ENCODE results near the gene SMCO2.
A peak's percentile ranks its signal among the peaks of the same experiment; 100 is the strongest.

Gene SMCO2

DNA sequence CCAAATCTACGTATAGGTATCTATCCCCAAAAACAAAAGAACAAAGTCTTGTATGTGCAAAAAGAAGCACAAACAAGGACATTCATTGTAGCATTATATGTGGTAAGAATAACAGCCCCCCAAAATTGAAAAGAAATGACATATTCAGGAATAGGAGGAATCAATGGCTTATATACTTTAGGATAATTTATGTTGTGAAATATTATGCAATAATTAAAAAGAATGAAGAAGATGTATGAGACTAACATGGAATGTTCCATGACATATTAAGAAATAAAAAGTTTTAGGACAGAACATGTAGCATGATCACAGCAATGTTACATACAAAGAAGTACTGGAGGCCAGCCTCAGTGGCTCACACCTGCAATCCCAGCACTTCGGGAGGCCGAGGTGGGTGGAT, 9.1 kb downstream of the SMCO2 start:
- DNase-seq = no peak

DNA sequence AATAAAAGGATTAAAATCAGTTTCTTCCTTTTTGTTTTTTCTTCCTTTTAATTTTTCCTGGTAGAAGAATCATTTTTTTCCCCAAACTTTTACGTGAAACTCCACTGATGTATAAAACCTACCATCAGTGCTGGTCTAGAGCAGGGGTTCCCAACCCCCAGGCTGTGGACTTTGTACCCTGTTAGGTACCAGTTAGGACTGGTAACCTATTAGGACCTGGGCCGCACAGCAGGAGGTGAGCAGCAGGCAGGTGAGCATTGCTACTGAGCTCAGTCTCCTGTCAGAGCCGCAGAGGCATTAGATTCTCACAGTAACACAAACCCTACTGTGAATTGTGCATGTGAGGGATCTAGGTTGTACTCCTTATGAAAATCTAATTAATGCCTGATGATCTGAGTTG, 10.1 kb downstream of the SMCO2 start:
- no peak for DNase-seq

DNA sequence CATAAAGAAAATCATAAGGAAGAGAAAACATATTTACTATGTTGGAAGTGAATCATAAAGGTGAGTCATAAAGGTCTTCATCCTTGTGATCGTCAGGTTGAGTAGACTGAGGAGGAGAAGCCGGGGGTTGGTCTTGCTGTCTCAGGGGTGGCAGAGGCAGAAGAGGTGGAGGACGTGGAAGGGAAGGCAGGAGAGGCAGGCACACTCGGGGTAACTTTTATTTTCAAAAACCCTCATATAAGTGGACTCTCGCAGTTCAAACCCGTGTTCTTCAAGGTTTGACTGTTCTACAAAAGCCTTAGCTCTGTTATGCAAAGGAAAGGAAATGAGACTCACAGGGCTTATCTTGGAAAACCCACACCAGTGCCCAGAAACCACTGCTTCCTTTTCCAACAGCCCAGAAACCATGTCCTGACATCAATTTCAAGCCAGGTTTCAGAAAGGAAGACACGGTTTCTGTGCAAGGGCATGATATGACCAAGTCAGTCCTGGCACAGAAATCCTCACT, 14.0 kb downstream of the SMCO2 start:
- DNase-seq = no peak

DNA sequence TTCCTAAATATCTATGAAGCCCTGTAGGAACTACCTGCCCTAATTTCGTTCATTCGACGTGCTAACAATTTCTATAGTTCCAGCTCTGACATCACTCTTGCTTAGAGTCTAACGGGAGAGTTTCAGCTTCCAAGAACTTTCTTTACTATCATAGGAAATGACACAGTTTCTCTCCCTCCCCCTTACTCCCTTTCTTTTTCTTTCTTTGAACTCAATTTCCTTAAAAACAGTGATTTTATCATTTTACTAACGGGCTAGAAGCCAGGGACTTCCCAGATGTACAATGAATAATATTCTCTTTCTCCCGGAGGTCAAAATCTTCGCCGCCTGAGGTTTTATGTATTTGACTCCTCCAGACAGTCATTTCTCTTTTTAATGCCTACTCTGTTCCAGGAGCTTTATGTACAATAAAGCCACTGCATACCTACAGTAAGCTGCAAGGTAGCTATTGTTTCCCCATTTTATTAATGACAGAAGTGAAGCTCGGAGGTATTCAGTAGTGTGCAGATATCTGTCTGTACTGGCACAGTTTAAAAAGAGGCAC, 15.7 kb downstream of the SMCO2 start:
- DNase-seq = no peak

DNA sequence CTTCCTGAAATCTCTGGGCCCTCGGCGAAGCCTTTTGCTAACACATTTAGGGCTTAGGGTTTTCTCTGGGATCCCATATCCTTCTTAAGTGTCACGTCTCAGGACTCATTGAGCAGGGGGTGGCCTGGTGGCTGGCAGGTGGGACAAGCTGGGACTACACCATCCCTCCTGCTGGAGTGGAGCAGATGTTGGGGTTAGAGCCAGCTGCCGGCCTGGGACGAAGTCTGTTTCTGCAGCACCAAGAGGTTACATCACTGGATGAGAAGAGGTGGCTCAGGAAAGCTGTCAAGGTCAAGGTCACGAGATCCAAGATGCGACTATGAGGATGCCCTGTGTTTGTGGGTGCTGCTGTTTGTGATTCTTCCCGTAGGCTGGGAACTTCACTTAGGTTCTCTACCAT, 16.3 kb downstream of the SMCO2 start:
- DNase-seq = no peak

DNA sequence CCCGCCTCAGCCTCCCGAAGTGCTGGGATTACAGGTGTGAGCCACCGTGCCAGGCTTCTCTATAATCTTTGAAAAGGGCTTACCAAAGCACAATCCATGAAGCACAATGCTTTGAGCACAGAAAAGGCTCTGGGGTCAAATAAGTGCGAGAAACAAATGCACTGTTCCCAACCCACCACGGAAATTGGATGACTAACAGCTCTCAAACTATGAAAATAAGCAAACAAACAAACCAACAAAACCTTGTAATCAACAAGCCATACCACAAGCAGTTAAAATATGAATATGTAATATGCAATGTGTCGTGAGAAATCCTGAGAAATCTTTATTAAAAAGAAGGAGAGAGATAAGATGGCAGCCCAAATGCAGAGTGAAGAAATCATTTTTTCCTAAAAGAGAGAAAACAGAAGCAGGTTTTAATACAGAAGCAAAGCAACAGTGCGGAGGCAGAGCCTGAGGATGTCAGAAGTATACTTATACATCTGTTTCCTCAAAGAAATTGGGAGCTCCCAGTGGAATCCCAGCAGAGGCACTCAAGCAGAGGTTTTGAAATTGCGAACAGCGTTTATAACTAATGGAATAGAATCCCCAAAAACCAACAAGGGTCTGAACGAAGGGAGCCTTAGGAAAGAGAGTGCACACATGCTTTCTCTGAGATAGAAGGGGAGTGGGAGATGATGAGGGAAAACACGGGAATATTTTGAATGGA, 17.1 kb downstream of the SMCO2 start:
- DNase-seq = no peak

DNA sequence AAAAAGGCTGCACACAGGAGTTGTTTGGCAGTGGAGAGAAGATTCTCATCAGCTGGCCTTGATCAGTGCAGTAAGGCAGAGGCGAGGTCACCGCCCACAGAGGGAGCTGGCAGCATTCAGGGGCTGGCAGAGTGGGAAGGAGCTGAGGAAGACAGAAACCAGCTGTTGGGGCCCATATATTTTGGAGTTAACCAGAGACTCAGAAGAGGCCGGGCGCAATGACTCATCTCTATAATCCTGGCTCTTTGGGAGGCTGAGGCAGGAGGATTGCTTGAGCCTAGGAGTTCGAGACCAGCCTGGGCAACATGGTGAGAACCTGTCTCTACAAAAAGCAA, 17.7 kb downstream of the SMCO2 start:
- no peak for DNase-seq

DNA sequence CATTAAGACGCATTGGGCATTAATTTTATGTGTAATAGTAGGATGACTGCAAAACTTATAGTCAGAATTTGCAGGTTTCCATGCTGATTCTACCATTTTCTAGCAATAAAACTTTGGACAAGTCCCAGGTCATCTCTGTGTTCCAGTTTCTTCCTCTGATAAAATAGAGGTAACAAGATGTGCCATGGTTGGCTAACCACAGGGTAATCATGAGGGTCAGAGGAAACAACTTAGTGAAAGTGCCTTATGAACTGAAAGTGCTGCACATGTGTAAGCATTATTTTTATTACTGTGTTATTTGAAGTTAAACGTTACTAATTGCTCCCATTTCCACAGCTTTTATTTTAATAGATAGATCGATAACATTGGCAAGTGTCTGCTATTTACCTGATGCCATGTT, 21.1 kb downstream of the SMCO2 start:
- no peak for DNase-seq

DNA sequence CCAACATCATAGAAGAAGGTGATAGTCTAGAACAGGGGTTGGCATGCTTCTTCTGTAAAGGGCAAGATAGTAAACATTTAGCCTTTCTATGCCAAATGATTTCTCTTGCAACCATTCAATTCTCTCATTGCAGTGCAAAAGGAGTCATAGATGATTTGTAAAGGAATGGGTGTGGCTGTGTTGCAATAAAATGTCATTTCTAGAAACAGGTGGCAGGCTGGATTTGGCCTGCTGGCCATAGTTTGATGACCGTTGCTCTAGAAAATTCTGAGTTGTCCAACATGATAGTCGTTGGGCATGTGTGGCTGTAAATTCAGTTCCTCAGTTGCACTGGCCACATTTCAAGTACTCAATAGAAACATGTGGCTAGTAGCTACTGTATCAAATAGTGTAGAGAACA, 21.7 kb downstream of the SMCO2 start:
- no peak for DNase-seq

DNA sequence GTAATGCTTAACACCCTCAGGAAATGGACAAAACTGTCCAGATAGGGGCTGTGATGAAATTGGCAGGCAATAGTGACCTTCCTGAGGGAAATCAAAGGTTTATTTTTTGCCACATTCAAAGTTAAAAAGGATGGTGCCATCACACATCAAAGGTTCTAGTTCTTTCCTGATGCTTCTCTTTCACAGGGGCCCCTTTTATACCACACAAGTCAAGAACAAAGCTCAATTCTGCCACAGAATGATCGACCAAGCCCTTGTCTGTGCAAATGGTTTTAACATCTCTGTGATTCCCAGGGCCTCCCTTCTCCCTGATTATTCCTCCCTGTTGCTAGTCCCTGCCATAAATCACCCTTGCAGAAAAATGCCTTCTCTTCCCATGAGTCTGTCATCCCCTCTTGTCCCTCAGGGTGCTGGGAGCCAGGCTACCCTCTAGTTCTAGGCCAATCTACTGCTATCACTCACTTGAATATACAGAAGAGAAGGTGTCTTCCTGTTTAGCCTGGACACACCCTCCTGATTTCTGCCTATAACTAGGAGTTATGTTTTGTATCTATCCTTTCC, 22.7 kb downstream of the SMCO2 start:
- no peak for DNase-seq

DNA sequence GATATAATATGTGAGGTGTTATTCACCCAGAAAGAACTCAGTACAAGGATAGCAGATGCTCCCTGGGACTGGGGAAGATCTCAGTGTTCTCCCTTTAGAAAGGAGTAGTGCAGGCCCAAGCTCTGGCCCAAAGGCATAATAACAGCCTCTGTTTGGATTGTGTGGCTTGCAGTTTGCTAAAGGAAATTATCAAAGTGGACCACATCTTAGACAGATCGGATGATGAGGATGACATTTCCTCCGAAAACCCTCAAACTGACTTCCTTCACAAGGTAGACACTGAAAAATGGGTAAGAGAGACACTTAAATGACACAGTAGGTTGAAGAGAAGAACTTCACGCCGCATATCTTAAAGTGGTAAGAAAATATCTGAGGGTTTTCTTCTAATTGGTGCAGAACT, 26.1 kb downstream of the SMCO2 start:
- DNase-seq = no peak

DNA sequence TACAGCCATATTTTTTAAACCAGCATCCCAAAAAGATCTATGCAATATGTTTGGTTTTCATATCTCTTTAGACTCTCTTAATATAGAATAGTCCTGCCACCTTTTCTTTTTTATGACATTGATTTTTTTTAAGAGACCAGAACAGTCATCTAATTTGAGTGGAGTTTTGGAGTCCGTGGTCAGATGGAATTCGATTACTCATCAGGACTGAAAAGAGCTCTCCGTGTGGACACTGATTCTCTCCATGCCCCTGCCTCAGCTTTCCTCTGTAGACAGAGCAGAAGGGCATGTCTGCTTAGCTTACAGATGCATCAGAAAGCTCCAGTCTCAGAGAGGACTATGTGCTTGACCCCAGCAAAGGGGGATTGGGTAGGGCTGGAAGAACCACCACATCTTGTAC, 27.8 kb downstream of the SMCO2 start:
- no peak for DNase-seq

DNA sequence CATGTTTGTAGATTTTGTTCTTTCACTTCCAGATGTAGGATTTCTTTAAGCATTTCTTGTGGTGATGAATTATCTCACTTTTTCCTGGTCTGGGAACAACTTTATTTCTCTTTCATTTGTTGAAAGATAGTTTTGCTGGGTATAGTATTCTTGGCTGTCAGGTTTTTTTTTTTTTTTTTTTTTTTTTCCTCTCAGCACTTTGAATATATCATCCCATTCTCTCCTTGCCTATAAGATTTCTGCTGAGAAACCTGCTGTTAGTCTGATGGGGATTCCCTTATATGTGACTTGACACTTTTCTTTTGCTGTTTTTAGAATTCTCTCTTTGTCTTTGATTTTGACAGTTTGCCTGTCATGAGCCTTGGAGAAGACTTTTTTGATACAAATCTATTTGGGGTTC, 30.5 kb downstream of the SMCO2 start:
- no peak for DNase-seq

DNA sequence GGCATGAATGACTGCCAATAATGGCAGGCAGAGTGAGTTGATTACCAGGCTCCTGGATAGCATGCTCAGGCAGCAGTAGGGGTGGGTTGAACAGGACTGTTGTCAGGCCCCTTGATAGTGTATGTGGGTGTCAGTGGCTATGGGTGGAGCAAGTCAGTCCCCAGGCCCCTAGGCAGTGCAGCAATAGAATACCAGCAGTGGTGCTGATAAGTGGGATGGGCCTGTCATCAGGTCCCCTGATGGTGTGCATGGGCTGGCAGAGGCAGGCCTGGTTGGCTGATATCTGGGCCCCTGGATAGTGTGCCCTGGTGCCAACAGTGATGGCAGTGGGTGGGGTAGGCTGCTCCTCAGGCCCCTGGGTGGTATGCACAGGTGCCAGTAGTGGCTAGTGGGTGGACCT, 32.4 kb downstream of the SMCO2 start:
- no peak for DNase-seq

DNA sequence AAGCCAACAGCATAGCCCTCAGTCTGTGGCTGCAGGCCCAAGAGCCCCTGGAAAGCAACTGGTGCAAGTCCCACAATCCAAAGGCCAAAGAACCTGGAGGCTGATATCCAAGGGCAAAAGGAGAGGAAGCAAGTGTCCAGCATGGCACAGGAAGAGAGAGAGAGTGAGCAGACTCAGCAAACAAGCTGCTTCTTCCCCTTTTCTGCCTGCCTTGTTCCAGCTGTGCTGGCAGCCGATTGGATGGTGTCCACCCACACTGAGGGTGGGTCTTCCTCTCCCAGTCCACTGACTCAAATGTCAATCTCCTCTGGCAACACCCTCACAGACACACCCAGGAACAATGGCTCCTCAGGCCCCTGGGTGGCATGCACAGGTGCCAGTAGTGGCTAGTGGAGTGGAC, 33.5 kb downstream of the SMCO2 start:
- no peak for DNase-seq

DNA sequence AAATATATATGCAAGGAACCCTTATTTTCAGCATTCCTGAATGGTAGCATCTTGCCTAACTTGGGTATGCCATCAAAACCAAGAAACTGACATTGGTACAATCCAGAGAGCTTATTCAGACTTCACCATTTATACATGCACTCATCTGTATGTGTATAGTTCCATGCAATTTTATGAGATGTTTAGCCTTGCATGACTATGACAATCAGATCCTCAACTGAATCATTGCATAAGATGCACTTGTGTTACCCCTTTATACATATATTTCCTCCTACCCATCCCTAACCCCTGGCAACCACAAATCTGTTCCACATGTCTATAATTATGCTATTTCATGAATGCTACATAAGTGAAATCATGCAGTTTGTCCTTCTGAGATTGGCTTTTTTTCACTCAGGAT, 40.4 kb downstream of the SMCO2 start:
- DNase-seq = no peak

DNA sequence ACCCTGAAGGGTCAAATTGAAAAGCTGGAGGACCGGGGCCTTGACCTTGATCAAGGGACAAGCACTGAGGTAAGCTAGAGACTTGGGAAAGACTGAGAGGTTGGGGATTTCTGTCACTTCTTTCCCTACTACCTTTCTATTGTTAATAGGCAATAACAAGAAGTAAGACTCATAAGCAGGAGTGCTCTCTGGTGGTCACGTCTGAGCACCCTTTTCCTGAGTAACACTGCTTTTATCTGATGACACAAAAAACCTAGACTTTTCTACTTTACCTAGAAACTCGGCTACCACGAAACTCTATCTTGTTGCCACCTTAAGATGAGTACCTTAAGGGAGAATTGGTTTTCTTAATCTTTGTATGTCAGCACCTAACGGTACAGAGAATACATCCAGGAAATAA, 41.9 kb downstream of the SMCO2 start:
- no peak for DNase-seq

DNA sequence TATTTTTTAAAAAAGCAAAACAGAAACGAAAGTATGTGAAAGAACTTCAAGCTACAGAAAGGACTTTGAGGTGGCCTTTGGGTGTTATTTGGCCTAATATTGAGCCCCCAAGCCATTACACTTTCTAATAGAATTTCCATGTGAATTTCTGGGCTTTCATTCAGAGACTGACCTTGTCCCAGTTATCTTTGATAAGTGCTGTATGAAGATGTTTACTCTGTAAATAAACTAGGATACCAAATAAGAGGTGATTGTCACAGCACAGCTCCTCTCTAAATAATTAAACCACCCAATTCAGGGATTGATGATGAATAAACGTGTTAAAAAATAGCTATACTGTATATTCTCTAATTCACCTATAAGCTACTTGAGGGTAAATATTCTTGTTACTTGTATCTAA, 44.7 kb downstream of the SMCO2 start:
- DNase-seq = no peak

DNA sequence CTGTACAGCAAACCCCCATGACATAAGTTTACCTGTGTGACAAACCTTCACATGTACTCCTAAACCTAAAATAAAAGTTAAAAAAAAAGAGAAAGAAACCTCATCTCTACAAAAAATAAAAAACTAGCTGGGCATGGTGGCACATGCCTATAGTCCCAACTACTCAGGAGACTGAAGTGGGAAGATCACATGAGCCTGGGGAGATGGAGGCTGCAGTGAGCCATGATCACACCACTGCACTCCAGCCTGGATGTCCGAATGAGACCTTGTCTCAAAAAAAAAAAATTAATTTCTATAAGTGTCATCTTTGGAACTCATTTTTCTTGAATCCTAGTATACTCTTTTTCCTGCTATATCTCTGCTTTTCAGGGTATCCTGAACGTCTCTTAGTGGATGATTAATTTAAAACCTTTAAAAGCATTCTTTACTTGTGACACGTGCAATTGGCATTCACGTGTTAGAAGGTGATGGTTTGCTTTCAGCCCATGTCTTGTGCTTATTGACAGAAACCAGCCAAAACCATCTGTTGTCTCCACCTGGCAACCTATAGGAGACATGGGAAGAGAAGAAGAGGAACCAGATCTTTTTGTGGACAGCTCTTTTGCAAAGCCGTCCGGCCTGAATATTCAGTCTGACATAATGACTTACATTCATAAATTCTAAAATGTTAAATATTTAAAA, 46.9 kb downstream of the SMCO2 start:
- no peak for DNase-seq

DNA sequence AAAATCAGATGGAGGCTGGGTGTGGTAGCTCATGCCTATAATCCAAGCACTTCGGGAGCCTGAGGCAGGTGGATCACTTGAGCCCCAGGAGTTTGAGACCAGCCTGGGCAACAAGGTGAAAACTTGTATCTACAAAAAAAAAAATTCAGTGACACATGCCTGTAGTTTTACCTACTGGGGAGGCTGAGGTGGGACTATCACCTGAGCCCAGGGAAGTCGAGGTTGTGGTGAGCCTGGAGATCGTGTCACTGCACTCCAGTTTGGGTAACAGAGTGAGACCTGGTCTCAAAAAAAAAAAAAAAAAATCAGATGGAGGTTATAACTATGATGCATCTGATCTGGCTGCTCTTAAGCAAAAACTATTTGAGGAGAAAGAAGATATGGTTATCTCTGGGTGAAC, 50.9 kb downstream of the SMCO2 start:
- DNase-seq = no peak

DNA sequence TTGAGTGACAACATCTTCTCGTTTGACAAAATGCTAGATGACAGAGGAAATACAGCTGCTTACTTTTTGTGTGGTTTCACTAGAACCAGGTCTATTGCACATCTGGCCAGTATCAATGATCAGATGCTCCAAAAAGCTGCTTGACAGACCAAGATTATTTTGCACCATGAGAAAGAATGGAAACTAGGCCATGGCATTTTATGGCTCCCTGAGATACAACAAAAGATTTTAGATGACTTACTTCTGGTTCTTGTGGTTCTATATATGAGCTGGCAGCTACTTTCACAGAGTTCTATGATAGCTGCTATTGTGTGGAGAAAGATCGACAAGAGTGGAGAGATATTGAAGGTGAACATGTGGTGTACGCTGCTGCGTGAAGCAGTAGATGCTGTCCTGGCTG, 51.6 kb downstream of the SMCO2 start:
- no peak for DNase-seq

DNA sequence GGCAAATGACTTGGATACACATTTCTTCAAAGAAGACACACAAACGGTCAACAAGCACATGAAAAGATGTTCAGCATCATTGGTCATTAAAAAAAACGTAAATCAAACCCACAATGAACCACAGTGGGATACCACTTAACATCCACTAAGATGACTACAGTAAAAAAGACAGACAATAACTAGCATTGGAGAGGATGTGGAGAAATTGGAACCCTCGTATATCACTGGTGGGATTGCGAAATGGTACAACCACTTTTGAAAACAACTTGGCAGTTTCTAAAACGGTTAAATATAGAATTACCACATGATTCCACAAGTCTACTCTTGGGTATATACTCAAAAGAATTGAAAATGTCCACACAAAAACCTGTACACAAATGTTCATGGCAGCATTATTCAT, 52.2 kb downstream of the SMCO2 start:
- DNase-seq = peak; percentile 42

DNA sequence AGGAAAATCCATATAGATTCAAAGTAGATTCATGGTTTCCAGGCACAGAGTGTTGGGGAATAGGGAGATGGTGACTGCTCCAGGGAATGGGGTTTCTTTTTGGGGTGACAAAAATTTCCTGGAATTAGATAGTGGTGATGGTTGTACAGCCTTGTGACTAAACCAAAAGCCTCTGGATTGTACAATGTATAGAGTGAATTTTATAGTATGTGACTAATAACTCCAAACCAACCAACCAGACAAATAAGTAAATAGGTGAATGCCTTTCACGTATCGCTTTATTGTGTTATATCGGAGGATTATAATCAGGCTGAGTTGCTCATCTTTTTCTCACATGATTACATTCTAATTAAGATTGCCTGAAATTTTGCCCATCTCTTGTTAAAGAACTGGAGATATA, 52.8 kb downstream of the SMCO2 start:
- DNase-seq = no peak

DNA sequence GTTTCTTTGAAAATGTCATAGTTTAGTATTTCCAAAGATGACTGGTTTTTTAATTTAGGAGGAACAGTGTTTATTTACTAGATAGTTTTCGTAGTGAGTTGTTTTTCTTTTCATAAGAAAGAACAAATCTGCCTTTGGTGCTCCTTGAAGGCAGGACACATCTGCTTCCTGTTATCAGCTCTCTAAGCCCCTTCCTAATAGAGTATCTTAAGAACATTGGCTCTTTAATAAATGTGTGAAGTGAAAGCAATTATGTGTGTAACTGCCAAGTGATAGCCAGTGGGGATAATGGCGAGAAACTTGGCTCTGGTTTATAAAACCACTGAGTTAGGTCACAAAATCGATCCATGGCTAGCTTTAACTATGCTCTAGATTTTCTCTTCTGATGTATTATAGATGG, 54.0 kb downstream of the SMCO2 start:
- no peak for DNase-seq

Measured in NCI-H748 treated with DMSO at 0.1 percent for 48 hours (cell line).